A172 (cell line): ENCODE measurements around the gene OR2V1. TPM values are rescaled to one million over a fixed set of nuclear protein-coding genes. Genes with fewer than 3 reads are reported as not detected.

Source experiments
- total RNA-seq: library from RNA; depleted of rRNA; stranded (reverse); fragments of >200 nt; shearing (Covaris generic); gene quantifications from 2 replicates; pipeline ENCODE4 v1.2.3, GENCODE V29; 2014; rRNA removed

The OR2V1 gene
- total RNA-seq, 1 experiment from 2014 or later = not detected

Other genes starting within 250 kb of the OR2V1 start
- gene BTNL8, start 232.0 kb downstream of the OR2V1 start, total RNA-seq = 0.71 TPM in 1 of 2 replicates, not detected in the other
- not detected in 2 replicates for gene BTNL3, start 142.3 kb downstream of the OR2V1 start, total RNA-seq
- not detected in 2 replicates for gene BTNL9, start 90.9 kb downstream of the OR2V1 start, total RNA-seq
- not detected in 2 replicates for gene OR2V2, start 16.4 kb upstream of the OR2V1 start, total RNA-seq
- gene TRIM7, start 74.0 kb upstream of the OR2V1 start, total RNA-seq = 19.0 and 29.8 TPM in 2 replicates
- 10.3 and 18.2 TPM in 2 replicates for gene TRIM41, start 92.1 kb upstream of the OR2V1 start, total RNA-seq
- gene RACK1, start 112.7 kb upstream of the OR2V1 start, total RNA-seq = 2,696 and 2,799 TPM in 2 replicates
- gene TRIM52, start 130.0 kb upstream of the OR2V1 start, total RNA-seq = 8.5 and 13.2 TPM in 2 replicates
- not detected in 2 replicates for gene OR4F3, start 236.1 kb upstream of the OR2V1 start, total RNA-seq